Esophagus squamous epithelium (tissue), 4 donors: ENCODE measurements around the gene HES2.

Experiments used
- POLR2A ChIP-seq, 4 donors: fragments of 450-650 bp; IDR thresholded peaks; one replicate each; pipeline ENCODE4 v1.6.1; 2017; ENCODE audit warnings: antibody characterized with exemption in 4 of 4, mild to moderate bottlenecking in 4 of 4, moderate library complexity in 3 of 4
- TF ChIP-seq, protein P1 (sequence below), 6 experiments: fragments of 450-650 bp in 4 of 6; fragments of 200-600 bp in 2 of 6; sonication (generic) in 2 of 6; IDR thresholded peaks; one replicate each; pipeline ENCODE4 v1.5.1; 2016 to 2019; ENCODE audit warnings: antibody characterized with exemption in 6 of 6, mild to moderate bottlenecking in 4 of 6, moderate library complexity in 4 of 6

DNA sequence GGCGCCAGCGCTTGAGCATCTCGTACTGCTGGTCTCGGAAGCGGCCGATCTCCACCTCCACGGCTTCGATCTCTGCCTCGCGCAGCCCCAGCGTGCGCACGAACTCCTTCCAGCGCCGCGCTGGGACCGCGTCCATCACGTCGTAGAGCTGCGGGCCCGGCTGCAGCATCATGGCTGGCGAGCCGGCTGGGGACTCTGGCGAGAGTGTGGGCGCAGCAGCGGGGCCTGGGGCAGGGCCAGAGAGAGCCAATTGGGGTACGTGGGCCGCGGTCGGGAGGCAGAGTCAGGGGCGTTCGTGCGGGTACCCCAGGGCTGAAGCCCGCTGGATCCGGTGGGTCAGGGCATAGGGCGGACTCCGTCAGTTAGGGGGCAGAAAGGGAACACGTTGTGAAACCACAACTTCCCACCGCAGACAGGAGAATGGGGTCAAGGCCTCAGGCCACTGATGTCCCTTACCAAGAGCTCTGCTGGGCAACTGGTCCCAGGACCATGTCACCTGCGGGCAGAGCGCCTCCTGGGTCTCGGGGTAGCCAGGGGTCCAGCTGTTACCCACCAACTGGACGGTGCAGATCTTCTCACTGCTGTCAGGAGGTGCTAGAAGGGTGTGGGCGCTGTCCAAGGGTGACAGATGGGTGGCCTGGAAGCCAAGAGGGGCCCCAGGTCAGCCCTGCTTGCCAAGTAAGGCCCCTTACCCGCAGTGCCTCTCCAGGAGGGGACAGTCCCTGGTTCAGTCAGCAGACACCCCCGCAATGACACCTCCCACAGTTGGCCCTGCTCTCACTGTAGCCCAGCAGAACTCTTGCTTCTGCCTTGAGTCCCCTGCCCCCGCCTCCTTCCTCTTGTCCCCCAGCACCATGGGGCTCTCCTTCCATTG is 42.1 kb upstream of the HES2 start:
- TF ChIP-seq, protein P1, sequence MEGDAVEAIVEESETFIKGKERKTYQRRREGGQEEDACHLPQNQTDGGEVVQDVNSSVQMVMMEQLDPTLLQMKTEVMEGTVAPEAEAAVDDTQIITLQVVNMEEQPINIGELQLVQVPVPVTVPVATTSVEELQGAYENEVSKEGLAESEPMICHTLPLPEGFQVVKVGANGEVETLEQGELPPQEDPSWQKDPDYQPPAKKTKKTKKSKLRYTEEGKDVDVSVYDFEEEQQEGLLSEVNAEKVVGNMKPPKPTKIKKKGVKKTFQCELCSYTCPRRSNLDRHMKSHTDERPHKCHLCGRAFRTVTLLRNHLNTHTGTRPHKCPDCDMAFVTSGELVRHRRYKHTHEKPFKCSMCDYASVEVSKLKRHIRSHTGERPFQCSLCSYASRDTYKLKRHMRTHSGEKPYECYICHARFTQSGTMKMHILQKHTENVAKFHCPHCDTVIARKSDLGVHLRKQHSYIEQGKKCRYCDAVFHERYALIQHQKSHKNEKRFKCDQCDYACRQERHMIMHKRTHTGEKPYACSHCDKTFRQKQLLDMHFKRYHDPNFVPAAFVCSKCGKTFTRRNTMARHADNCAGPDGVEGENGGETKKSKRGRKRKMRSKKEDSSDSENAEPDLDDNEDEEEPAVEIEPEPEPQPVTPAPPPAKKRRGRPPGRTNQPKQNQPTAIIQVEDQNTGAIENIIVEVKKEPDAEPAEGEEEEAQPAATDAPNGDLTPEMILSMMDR (IDR thresholded peaks at IDR 0.05) = no peak
- TF ChIP-seq POLR2A (IDR thresholded peaks at IDR 0.05) = no peak
